ENCODE results near the gene PET100. TPM values are rescaled to one million over a fixed set of nuclear protein-coding genes. Genes with fewer than 3 reads are reported as not detected.

PET100 gene
- total and polyA plus RNA-seq, 12 donors, result 99.1 to 1,041 (median 150) TPM

GRCh38 chr19:7676376-7676775 is 46.8 kb downstream of the PET100 start:
- H3K4me3 ChIP-seq, result peak overlapping the region in 1 of 10 donors; percentile 31
- peaks cover 0 to 57% (median 20%) of the 10 kb centered on the region in 7 donors for H3K27me3 ChIP-seq
- H3K4me1 ChIP-seq, result peaks cover 0 to 41% (median 4%) of the 10 kb centered on the region in 9 donors
- no peaks in the 10 kb centered on the region for H3K36me3 ChIP-seq
- H3K9me3 ChIP-seq, result peaks cover 0 to 7% (median 0%) of the 10 kb centered on the region in 11 donors
- TF ChIP-seq CTCF (IDR thresholded peaks at IDR 0.05), result no peak
- no peak for DNase-seq
- H3K27ac ChIP-seq, result peak overlapping the region in 1 of 10 donors; percentile 78
- intact Hi-C loops (cut with DNase I), result loop anchor here in 4 of 10 donors (5.0 to 10.0 kb wide), 4 partner anchors 109 to 572 kb away; no protein-coding TSS in a partner anchor
- no peak for ATAC-seq
- WGBS, 2 donors, result 38 to 40% methylated on average over 7 of the region's 7 CpGs

- Histone ChIP-seq H3K4me1 (peaks cover 0 to 45% (median 9%) of the 10 kb centered on the region in 9 donors), H3K4me3 (peak within 1 kb of the TSS in 1 of 10 donors; percentile 31), H3K27me3 (peaks cover 0 to 52% (median 17%) of the 10 kb centered on the region in 7 donors), H3K27ac (peak within 1 kb of the TSS in 1 of 10 donors; percentile 78), H3K36me3 (no peaks in the 10 kb centered on the region), H3K9me3 (peaks cover 0 to 7% (median 0%) of the 10 kb centered on the region in 11 donors)
- no peak for DNase-seq
- intact Hi-C loops (cut with DNase I), result loop anchor here in 4 of 10 donors (5.0 to 10.0 kb wide), 4 partner anchors 110 to 572 kb away; no protein-coding TSS in a partner anchor
- TF ChIP-seq CTCF (IDR thresholded peaks at IDR 0.05), result no peak
- ATAC-seq, result no peak
- 37 to 43% methylated on average over 10 of the region's 10 CpGs for WGBS, 2 donors
These were observed 47.3 kb downstream of the PET100 start, which contains the start of gene MCEMP1 for GRCh38 chr19:7676854-7677253. Gene MCEMP1 (plus strand): TSS chr19:7677090. CDS start chr19:7677121, 31 bp downstream.

GRCh38 chr19:7677669-7678311 is 48.2 kb downstream of the PET100 start:
- Histone ChIP-seq H3K9me3 (peaks cover 0 to 7% (median 0%) of the 10 kb centered on the region in 11 donors), H3K4me1 (peaks cover 0 to 50% (median 13%) of the 10 kb centered on the region in 9 donors), H3K4me3 (peak overlapping the region in 1 of 10 donors; percentile 100), H3K27ac (peak overlapping the region in 1 of 10 donors; percentile 78), H3K36me3 (peaks cover 0 to 9% (median 3%) of the 10 kb centered on the region in 9 donors), H3K27me3 (peaks cover 0 to 43% (median 15%) of the 10 kb centered on the region in 7 donors)
- WGBS, 2 donors, result 27 to 31% methylated on average over 12 of the region's 12 CpGs
- DNase-seq (no peak), ATAC-seq (no peak)
- no peak for TF ChIP-seq CTCF (IDR thresholded peaks at IDR 0.05)
- intact Hi-C loops (cut with DNase I), result loop anchor here in 4 of 10 donors (5.0 to 10.0 kb wide), 4 partner anchors 110 to 573 kb away; no protein-coding TSS in a partner anchor

- Histone ChIP-seq H3K4me3 (peak overlapping the region in 1 of 10 donors; percentile 100), H3K36me3 (peaks cover 0 to 22% (median 6%) of the 10 kb centered on the region in 9 donors), H3K27me3 (peaks cover 0 to 36% (median 15%) of the 10 kb centered on the region in 7 donors), H3K27ac (peak overlapping the region in 1 of 10 donors; percentile 99), H3K9me3 (peaks cover 0 to 2% (median 0%) of the 10 kb centered on the region in 11 donors), H3K4me1 (peaks cover 0 to 47% (median 13%) of the 10 kb centered on the region in 9 donors)
- TF ChIP-seq CTCF (IDR thresholded peaks at IDR 0.05), result peak in 1 of 9 donors; percentile 25
- no peak for ATAC-seq
- 55 to 56% methylated on average over 30 of the region's 30 CpGs for WGBS, 2 donors
- intact Hi-C loops (cut with DNase I), result loop anchor here in 4 of 10 donors (5.0 to 10.0 kb wide), 4 partner anchors 112 to 574 kb away; no protein-coding TSS in a partner anchor
- no peak for DNase-seq
These were observed 49.6 kb downstream of the PET100 start for GRCh38 chr19:7678971-7679751.

Data from heart right ventricle (tissue), 16 donors.